ENCODE results near the gene RAPGEF2. TPM values are rescaled to one million over a fixed set of nuclear protein-coding genes. Genes with fewer than 3 reads are reported as not detected.

The RAPGEF2 gene
- total and polyA plus RNA-seq, 10 of the 15 experiments (the other 5 are each of a cell fraction or from before 2014, with no cell fraction given), result 0.31 to 24.0 (median 2.9) TPM

DNA sequence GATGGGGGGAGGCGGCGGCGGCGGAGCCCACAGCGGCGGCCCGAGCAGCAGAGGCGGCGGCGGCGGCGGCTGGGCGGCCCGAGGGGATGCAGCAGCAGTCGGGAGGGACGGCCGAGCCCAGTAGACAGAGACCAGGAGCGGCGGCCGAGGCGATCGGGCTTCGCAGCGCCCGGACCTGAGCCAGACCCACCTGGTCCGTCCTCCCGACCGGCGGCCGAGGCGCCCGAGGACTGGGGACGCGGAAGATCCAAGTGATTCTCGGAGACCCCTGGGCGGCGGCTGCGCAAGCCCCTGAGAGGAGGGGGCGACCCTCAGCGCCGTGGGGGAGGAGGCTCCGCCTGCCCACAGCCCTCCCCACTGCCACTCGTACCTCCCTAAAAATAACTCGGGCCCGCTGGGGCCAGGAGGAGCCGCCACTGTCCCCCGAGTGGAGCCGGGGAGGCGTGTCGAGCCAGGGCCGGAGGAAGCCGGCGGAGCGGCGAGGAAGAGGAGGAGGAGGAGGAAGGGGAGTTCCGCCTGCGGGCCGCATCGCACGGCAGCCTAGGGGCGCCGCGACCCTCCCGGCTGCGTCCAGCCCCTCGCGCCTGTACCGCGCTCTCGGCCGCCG, 608 bp downstream of the RAPGEF2 start:
- ChIA-PET RAD21 (ENCODE audit: unreplicated experiment) (no interaction called here), CTCF (no interaction called here), SMC1A (ENCODE audit: uncharacterized antibody, unreplicated experiment) (no interaction called here), POLR2A (no interaction called here)
- peaks cover 14% of the 10 kb centered on the region for H3K4me1 ChIP-seq (ENCODE audit: control insufficient read depth, insufficient read depth, low read length)
- no peaks in the 10 kb centered on the region for H3K36me3 ChIP-seq (ENCODE audit: control insufficient read depth in 2 of 2, insufficient read depth in 2 of 2, low read length in 1 of 2)
- no peak for DNase-seq (ENCODE audit: low read depth, low spot score)
- H3K27me3 ChIP-seq (replicated peaks in 1 of 2; ENCODE audit: control insufficient read depth in 2 of 2, insufficient read depth in 2 of 2, low read length in 1 of 2), result no peaks in the 10 kb centered on the region
- intact Hi-C loops (cut with micrococcal nuclease; ENCODE audit: unreplicated experiment) (loop anchor here (2.0 kb wide), 1 partner anchor 435 kb away; no protein-coding TSS in a partner anchor), in situ Hi-C loops (cut with MboI) (no loop called here)
- H2AFZ ChIP-seq (ENCODE audit: control insufficient read depth, low read depth, low read length), result peak overlapping the region; percentile 49
- peak; percentile 12 for ATAC-seq
- H3K4me2 ChIP-seq (ENCODE audit: control insufficient read depth, insufficient read depth), result no peak overlapping the region
- peak overlapping the region; percentile 73 for H3K9ac ChIP-seq (ENCODE audit: control insufficient read depth, insufficient read depth, low read length)
- H3K9me3 ChIP-seq (replicated peaks; ENCODE audit: control insufficient read depth, insufficient read depth, low read length), result no peaks in the 10 kb centered on the region
- no TSS peak for BruUV-seq (replicated peaks)
- peak overlapping the region; percentile 76 for H3K27ac ChIP-seq (ENCODE audit: control insufficient read depth, insufficient read depth)
- WGBS (ENCODE audit: insufficient coverage, insufficient replicate concordance, low lambda C conversion rate, missing lambda C conversion rate), result under 1% methylated on average over 25 of the region's 72 CpGs
- peaks cover 53% of the 10 kb centered on the region for H3K79me2 ChIP-seq (ENCODE audit: control insufficient read depth, insufficient read depth, low read length)
- H3K4me3 ChIP-seq, result peak overlapping the region; percentile 87
- FAIRE-seq, result no peak
- no peaks in the 10 kb centered on the region for H4K20me1 ChIP-seq (ENCODE audit: control insufficient read depth, insufficient read depth)
- TF ChIP-seq ZNF687 (IDR thresholded peaks at IDR 0.05) (no peak), CUX1 (IDR thresholded peaks at IDR 0.05; ENCODE audit: insufficient replicate concordance, low read depth, low read length) (no peak), ZNF592 (IDR thresholded peaks at IDR 0.05) (no peak), HCFC1 (IDR thresholded peaks at IDR 0.05; ENCODE audit: low read length) (no peak), IKZF1 (conservative IDR thresholded peaks at IDR 0.05) (0 out of 2 replicates have a peak, but pooled peaks have one; percentile 4), DPF2 (IDR thresholded peaks at IDR 0.05) (0 out of 2 replicates have a peak, but pooled peaks have one; percentile 14)
- TF ChIP-seq, protein P1, sequence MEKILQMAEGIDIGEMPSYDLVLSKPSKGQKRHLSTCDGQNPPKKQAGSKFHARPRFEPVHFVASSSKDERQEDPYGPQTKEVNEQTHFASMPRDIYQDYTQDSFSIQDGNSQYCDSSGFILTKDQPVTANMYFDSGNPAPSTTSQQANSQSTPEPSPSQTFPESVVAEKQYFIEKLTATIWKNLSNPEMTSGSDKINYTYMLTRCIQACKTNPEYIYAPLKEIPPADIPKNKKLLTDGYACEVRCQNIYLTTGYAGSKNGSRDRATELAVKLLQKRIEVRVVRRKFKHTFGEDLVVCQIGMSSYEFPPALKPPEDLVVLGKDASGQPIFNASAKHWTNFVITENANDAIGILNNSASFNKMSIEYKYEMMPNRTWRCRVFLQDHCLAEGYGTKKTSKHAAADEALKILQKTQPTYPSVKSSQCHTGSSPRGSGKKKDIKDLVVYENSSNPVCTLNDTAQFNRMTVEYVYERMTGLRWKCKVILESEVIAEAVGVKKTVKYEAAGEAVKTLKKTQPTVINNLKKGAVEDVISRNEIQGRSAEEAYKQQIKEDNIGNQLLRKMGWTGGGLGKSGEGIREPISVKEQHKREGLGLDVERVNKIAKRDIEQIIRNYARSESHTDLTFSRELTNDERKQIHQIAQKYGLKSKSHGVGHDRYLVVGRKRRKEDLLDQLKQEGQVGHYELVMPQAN (conservative IDR thresholded peaks at IDR 0.05), result peak; percentile 48; the same call in 1 of the 2 replicates
